OCI-LY7 (cell line): ENCODE data around the gene SUMF1.

Experiments used
- EZH2phosphoT487 ChIP-seq: fragments of 200-600 bp; sonication (generic); IDR thresholded peaks from 2 replicates; pipeline ENCODE4 v1.6.1; 2018; ENCODE audit warnings: low read depth, borderline replicate concordance, mild to moderate bottlenecking, mixed run types, antibody characterized with exemption, low read length, moderate library complexity, mixed read lengths
- TF ChIP-seq, protein P1 (sequence below): fragments of 200-600 bp; sonication (generic); conservative IDR thresholded peaks from 2 replicates; pipeline ENCODE4 v1.5.1; 2014; ENCODE audit warnings: mild to moderate bottlenecking, antibody characterized with exemption, low read length, moderate library complexity, mixed read lengths

DNA sequence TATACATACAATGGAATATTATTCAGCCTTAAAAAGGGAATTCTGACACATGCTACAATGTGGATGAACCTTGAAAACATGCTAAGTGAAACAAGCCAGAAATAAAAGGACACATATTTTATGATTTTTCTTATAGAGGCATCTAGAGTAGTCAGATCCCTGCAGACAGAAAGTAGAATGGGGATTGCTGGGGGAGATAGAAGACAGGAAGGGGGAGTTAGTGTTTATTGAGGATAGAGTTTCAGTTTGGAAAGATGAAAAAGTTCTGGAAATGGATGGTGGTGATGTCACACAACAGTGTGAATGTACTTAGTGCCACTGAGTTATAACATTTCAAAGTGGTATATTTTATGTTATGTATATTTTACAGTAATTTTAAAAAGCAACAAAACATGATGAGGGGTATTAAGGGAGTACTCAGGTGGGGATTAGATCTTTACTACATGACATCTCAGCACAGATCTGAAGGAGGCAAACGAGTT, 30.8 kb upstream of the SUMF1 start:
- TF ChIP-seq, protein P1, sequence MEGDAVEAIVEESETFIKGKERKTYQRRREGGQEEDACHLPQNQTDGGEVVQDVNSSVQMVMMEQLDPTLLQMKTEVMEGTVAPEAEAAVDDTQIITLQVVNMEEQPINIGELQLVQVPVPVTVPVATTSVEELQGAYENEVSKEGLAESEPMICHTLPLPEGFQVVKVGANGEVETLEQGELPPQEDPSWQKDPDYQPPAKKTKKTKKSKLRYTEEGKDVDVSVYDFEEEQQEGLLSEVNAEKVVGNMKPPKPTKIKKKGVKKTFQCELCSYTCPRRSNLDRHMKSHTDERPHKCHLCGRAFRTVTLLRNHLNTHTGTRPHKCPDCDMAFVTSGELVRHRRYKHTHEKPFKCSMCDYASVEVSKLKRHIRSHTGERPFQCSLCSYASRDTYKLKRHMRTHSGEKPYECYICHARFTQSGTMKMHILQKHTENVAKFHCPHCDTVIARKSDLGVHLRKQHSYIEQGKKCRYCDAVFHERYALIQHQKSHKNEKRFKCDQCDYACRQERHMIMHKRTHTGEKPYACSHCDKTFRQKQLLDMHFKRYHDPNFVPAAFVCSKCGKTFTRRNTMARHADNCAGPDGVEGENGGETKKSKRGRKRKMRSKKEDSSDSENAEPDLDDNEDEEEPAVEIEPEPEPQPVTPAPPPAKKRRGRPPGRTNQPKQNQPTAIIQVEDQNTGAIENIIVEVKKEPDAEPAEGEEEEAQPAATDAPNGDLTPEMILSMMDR, result no peak
- TF ChIP-seq EZH2phosphoT487, result no peak
